ENCODE measurements around the gene PREX1.

PREX1 gene

GRCh38 chr20:48826069-48826468 lies 1.7 kb downstream of the PREX1 start:
- no peak for DNase-seq (ENCODE audit: low spot score)

GRCh38 chr20:48825566-48825920 lies 2.3 kb downstream of the PREX1 start:
- DNase-seq (ENCODE audit: low spot score), result no peak

GRCh38 chr20:48824830-48825565 lies 2.8 kb downstream of the PREX1 start:
- no peak for DNase-seq (ENCODE audit: low spot score)

GRCh38 chr20:48823960-48824498 lies 3.8 kb downstream of the PREX1 start:
- DNase-seq (ENCODE audit: low spot score), result peak; percentile 69

- DNase-seq (ENCODE audit: low spot score), result no peak
These were observed 4.3 kb downstream of the PREX1 start for GRCh38 chr20:48823476-48823875.

- DNase-seq (ENCODE audit: low spot score), result no peak
These were observed 4.9 kb downstream of the PREX1 start for GRCh38 chr20:48822879-48823385.

GRCh38 chr20:48822178-48822577 lies 5.6 kb downstream of the PREX1 start:
- no peak for DNase-seq (ENCODE audit: low spot score)

- DNase-seq (ENCODE audit: low spot score), result no peak
These were observed 6.4 kb downstream of the PREX1 start for GRCh38 chr20:48821261-48821920.

GRCh38 chr20:48820649-48820973 lies 7.2 kb downstream of the PREX1 start:
- DNase-seq (ENCODE audit: low spot score), result no peak

- DNase-seq (ENCODE audit: low spot score), result no peak
These were observed 7.8 kb downstream of the PREX1 start for GRCh38 chr20:48819821-48820648.

- DNase-seq (ENCODE audit: low spot score), result no peak
These were observed 8.7 kb downstream of the PREX1 start for GRCh38 chr20:48819089-48819488.

- no peak for DNase-seq (ENCODE audit: low spot score)
These were observed 9.3 kb downstream of the PREX1 start for GRCh38 chr20:48818481-48818987.

- DNase-seq (ENCODE audit: low spot score), result no peak
These were observed 9.8 kb downstream of the PREX1 start for GRCh38 chr20:48818031-48818370.

- DNase-seq (ENCODE audit: low spot score), result no peak
These were observed 10.3 kb downstream of the PREX1 start for GRCh38 chr20:48817367-48818030.

- no peak for DNase-seq (ENCODE audit: low spot score)
These were observed 11.3 kb downstream of the PREX1 start for GRCh38 chr20:48816282-48817205.

GRCh38 chr20:48815537-48815936 lies 12.3 kb downstream of the PREX1 start:
- no peak for DNase-seq (ENCODE audit: low spot score)

GRCh38 chr20:48814633-48815032 lies 13.2 kb downstream of the PREX1 start:
- no peak for DNase-seq (ENCODE audit: low spot score)

- DNase-seq (ENCODE audit: low spot score), result no peak
These were observed 13.8 kb downstream of the PREX1 start for GRCh38 chr20:48813930-48814546.

- no peak for DNase-seq (ENCODE audit: low spot score)
These were observed 14.4 kb downstream of the PREX1 start for GRCh38 chr20:48813446-48813747.

GRCh38 chr20:48812600-48813445 lies 15.0 kb downstream of the PREX1 start:
- DNase-seq (ENCODE audit: low spot score), result no peak
